Activated CD4-positive, alpha-beta T cell treated with anti-CD3 and anti-CD28 coated beads, Interleukin-2, Interleukin-6, amounts not matched to agents 100 ng/mL and 50 ng/mL, durations not matched to agents 16 hours and 8 hours (primary cell): ENCODE measurements around the gene CEP63.
"Not testable (repeated sequence)": the region's sequence is repeated elsewhere in the genome, so short reads cannot be mapped to it uniquely, and the experiment has no call there.

Source experiments
- DNase-seq: peaks from one replicate; pipeline ENCODE4 v3.0.0-alpha.2; 2020

The CEP63 gene

GRCh38 chr3:134522541-134522940 lies 36.7 kb downstream of the CEP63 start:
- DNase-seq = no peak

- no peak for DNase-seq
Measured at GRCh38 chr3:134525293-134525692, 39.4 kb downstream of the CEP63 start.

DNA sequence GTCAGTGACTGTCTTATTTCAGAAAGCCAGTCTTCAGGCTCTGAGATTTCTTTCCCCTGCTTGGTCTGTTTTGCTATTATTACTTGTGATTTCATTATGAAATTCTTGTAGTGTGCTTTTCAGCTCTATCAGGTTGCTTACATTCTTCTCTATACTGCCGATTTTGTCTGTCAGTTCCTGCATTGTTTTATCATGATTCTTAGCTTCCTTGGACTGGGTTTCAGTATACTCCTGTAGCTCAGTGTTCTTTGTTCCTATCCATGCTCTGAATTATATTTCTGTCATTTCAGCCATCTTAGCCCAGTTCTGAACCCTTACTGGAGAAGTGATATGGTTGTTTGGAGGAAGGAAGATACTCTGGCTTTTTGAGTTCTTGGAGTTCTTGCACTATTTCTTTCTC lies 40.5 kb downstream of the CEP63 start:
- no peak for DNase-seq

GRCh38 chr3:134527037-134527436 lies 41.2 kb downstream of the CEP63 start:
- DNase-seq = no peak

GRCh38 chr3:134527538-134528186 lies 41.8 kb downstream of the CEP63 start:
- DNase-seq = no peak

- no peak for DNase-seq
Measured at GRCh38 chr3:134533493-134533892, 47.6 kb downstream of the CEP63 start.

GRCh38 chr3:134535186-134535970 lies 49.5 kb downstream of the CEP63 start:
- DNase-seq = no peak

DNA sequence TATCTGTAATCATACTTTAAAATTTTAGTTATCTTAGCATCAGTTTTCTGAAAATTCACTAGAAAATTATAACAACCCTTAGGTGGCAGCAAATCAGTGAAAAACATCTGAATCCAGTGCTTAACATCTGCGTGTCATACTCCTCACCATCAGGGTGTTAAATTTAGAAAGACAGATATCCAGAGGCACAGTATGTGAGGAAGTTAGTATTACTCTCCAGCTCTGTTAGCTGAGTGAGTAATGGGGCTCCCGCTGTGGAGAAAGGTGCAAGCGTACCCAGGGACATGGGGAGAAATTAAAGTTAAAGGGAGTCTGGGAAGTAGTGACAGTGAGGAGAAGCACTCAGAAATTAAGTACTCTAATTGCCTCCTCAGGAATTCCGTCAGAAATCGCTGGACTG lies 50.9 kb downstream of the CEP63 start:
- no peak for DNase-seq

- peak; percentile 8 for DNase-seq
Measured at GRCh38 chr3:134542287-134542958, 56.6 kb downstream of the CEP63 start.

DNA sequence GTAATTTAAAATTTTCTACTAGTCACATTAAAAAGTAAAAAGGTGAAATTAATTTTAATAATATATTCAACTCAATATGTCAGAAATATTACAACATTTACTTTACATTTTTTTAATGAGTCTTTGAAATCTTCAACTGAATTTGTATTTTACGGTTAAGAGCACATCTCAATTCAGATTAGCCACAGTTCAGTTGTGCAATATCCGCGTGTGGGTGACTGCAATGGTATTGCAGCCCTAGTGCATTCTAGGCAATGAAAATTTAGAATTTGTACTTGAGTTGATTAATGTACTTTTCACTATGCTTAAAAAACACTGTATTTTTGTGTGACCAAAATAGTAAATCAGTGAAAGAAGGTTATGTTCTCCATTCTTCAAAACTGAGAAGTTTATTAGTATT lies 57.3 kb downstream of the CEP63 start:
- no peak for DNase-seq

DNA sequence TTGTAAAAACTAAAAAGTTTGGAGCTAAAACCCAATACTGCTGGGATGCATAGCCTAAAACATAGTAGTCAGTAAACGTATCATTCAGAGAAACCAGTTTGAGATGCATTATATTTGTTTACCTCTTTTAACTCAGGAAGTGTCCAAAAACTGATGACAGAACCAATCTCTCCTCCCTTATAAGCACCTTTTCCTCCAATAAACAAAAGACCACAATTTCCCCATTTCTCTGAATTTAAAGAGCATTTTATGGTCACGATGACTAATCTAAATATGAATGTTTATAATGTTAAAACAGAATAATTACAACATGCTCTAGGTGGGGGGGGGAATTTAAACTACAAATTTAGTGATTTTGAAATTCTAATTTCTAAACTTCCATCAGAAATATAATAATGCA lies 58.5 kb downstream of the CEP63 start:
- DNase-seq = no peak

DNA sequence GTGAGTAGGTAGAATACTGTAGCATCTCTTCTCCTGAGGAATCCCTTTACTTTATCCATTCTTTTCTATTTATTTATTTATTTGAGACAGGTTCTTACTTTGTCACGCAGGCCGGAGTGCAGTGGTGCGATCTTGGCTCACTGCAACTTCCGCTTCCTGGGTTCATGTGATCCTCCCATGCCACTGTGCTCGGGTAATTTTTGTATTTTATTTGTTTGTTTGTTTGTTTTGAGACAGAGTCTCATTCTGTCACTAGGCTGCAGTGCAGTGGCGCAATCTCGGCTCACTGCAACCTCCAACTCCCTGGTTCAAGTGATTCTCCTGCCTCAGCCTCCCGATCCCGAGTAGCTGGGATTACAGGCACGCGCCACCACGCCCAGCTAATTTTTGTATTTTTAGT lies 58.9 kb downstream of the CEP63 start:
- not testable (repeated sequence) for DNase-seq

GRCh38 chr3:134545818-134546217 lies 60.0 kb downstream of the CEP63 start:
- no peak for DNase-seq

DNA sequence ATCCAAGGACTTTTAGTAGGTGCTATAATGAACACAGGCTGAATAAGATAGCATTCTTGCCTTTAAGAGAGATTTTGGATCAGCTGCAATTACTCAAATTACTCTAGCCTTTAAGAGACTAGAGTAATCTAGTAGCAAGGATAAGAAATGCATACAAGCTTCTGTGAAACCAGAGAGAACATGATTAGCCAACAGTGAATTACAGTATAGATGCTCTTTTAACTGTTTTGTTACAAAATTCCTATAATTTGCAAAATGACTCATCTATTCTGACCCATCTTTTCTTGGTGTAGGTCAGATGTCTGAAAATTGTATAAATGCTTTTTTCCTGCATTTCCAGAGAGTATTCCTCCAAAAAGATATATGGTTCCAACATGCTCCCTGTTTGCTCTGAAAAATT lies 66.9 kb downstream of the CEP63 start:
- DNase-seq = no peak

- DNase-seq = no peak
Measured at GRCh38 chr3:134559591-134559990, 73.7 kb downstream of the CEP63 start.

GRCh38 chr3:134562055-134562454 lies 76.2 kb downstream of the CEP63 start:
- DNase-seq = no peak

- DNase-seq = no peak
Measured at GRCh38 chr3:134563601-134564000, 77.7 kb downstream of the CEP63 start.

DNA sequence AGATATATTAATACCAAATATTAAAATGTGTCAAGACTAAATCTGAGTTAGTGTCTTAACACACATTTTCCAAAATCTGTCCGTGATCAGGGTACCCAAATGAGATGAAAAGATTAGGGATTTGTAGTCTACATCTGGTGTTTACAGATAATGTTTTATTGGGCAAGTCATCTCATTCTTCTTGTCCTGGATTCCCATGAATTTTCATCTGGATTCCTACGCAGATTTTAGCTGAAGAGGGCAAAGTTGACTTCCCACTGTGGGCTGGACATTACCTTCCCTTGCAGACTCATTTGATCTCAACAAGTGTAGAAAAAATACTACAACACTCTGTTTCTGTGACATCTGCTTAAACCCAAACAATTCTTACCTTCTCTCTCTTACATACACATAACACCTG lies 79.1 kb downstream of the CEP63 start:
- DNase-seq = no peak

- no peak for DNase-seq
Measured at GRCh38 chr3:134567605-134568004, 81.7 kb downstream of the CEP63 start.

DNA sequence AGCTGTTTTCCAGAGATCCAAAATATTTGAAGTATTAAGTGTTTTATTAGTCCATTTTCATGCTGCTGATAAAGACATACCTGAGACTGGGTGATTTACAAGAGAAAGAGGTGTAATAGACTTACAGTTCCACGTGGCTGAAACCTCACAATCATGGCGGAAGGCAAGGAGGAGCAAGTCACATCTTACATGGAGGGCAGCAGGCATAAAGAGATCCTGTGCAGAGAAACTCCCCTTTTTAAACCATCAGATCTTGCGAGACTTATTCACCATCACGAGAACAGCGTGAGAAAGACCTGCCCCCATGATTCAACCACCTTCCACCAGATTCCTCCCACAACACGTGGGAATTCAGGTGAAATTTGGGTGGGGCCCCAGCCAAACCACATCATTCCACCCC lies 82.9 kb downstream of the CEP63 start:
- no peak for DNase-seq

- DNase-seq = not testable (repeated sequence)
Measured at GRCh38 chr3:134569899-134570298, 84.0 kb downstream of the CEP63 start.

GRCh38 chr3:134576426-134576825 lies 90.6 kb downstream of the CEP63 start:
- no peak for DNase-seq

DNA sequence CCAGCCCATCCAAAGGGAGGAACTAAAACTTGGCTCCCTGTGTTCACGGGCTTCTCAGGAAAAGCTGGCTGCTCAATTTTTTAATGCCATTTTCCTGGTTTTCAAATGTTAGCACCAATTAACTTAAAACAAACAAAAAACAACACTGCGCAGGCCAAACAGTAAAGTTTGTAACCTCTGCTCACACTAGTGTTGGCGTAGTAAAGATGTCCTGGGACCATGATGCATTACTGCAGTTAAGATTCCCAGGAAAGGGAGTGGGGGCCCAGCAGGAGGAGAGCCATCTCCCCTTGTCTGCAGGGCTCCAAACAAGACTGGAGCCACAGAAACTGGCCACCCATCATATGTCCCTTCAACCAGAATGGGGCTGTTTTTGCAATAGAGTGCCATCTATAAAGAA lies 91.0 kb downstream of the CEP63 start:
- no peak for DNase-seq

DNA sequence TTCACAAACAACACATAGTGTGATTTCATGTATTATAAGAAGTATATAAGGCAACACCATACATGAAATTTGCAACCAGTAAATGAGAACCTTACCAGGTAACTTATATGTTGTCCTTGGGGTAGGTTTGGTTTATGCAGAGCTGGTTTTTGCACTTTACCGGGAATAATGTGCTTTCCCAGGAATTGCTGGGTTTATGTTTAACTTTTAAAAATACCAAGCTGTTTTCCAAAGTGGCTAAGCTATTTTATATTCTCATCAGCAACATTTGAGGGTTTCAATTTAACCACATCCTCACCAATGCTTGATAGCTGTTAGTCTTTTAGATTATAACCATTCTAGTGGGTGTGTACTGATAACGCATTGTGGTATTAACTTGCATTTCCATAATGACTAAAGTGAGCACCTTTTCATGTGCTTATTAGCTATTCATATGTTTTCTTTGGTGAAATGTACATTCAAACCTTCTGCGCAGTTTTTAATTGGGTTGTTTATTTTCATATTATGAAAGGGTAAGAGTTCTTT lies 93.3 kb downstream of the CEP63 start:
- no peak for DNase-seq
